Raji (cell line): ENCODE data around the gene TXNRD1.

ENCODE experiments used
- POLR2A ChIP-seq: IDR thresholded peaks from 2 replicates; pipeline ENCODE4 v1.6.1; 2011; ENCODE audit warnings: low read depth, low read length, control low read depth; ENCODE audit not compliant: insufficient read depth

TXNRD1 gene

DNA sequence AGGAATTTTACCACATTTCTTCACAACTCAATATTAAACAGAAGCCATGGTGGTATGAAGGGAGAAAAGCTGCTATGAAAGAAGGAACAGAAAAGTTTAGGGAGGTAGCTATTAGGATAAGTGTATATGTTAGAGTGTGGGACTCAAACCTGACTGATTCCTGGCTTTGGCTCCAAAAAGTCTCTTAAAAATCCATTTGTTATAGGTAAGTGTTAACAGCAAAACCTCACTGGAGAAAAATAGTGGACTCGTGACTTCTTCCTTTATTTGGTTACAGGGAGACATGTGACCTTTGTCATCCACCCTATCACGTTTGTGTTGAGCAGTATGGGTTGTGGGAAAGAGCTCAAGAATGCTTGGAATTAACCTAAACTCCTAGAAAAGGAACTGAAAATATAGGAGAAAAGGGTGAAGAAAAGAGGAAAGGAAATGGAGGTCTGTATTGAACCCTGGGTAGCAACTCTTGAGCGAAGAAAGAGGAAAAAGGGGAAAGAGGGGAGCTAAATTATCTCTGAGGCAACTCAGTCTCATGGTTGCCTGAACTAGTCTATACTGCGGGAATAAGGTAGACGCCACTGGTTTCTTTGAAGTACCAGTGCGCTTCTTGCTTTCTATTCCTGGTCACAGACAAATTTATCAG lies 84.4 kb downstream of the TXNRD1 start:
- TF ChIP-seq POLR2A, result no peak

DNA sequence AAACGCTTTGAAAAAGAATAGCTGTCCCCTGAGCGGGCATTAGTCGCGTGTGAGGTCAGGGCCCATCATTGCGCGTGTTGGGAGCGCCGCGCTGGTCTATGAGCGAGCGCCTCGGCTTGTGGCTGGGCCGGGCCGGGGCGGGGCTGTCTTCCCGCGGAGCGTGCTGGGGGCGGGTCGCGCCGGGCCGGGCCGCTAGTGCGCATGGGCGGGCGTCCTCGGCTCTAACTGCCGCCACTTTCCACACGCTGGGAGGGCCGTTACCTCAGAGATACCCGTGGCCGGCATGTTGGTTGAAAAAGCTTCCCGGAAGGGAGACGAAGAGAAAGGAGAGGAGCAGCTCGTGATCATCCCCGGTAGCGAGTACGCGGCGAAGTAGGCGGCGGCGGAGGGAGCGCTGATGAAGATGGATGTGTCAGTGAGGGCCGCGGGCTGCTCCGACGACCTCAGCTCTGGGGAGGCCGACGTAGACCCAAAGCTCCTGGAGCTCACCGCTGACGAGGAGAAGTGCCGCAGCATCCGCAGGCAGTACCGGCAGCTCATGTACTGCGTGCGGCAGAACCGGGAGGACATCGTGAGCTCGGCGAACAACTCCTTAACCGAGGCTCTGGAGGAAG lies 88.1 kb downstream of the TXNRD1 start, which contains the start of gene EID3:
Gene EID3 (plus strand): TSS at position 202 of the 614 bp plus-strand sequence. CDS start 196 bp downstream, at position 398.
- no peak for TF ChIP-seq POLR2A

DNA sequence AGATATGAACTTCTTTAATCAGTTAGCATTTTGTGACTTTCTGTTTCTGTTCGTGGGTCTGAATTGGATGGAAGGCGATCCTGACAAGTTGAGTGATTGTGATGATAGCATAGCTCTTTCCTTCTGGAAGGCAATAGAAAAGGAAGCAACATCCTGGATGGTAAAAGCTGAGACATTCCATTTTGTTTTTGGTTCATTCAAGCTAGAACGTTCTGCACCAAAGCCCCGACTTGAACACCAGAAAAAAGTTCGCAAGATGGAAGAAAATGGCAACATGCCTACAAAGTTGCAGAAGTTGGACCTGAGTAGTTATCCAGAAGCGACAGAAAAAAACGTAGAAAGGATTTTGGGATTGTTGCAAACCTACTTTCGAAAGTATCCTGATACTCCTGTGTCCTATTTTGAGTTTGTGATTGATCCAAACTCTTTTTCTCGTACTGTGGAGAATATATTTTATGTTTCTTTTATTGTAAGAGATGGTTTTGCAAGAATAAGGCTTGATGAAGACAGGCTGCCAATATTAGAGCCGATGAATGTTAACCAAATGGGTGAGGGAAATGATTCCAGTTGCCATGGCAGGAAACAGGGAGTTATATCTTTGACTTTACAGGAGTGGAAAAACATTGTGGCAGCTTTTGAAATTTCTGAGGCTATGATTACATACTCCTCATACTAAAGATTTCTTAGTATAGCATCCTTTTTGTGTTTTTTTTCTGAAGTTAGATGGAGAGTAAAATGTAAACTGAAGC lies 88.9 kb downstream of the TXNRD1 start:
- TF ChIP-seq POLR2A, result no peak

DNA sequence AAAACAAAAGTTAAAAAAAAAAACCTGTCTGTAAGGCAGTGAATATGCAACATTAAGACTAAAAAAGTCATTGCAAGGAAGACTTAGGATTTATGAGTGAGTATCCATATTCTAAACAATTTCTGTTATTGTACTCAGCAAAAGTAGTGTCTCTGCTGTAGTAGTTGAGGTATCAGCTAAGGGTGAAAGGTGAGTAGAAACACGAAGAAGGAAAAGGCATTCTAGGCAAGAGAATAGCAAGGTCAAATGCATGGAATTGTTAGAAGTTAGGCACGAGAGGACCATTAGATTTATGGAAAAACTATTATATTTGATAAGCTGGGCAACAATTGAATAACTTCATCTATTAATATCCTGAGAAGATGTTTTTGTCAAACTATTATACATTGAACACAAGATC lies 89.8 kb downstream of the TXNRD1 start:
- no peak for TF ChIP-seq POLR2A

DNA sequence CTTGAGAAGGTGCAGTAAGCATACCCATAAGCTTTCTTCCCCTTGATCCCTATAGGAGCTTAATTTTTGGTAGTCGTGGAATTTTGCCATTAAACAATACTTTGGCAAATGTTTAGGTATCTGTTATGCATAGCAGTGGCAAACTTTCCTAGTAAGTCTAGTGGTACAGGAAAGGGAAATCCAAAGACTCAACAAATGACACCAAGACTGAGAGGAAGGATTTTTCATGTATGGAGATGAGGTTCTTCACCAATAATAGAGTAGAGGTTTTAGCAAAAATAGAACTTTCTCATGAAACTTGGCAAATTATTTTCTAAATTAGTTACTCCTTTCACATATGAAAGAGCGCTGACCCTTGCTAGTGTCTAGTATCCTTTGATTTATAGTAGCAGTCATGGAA lies 90.8 kb downstream of the TXNRD1 start:
- TF ChIP-seq POLR2A, result no peak

DNA sequence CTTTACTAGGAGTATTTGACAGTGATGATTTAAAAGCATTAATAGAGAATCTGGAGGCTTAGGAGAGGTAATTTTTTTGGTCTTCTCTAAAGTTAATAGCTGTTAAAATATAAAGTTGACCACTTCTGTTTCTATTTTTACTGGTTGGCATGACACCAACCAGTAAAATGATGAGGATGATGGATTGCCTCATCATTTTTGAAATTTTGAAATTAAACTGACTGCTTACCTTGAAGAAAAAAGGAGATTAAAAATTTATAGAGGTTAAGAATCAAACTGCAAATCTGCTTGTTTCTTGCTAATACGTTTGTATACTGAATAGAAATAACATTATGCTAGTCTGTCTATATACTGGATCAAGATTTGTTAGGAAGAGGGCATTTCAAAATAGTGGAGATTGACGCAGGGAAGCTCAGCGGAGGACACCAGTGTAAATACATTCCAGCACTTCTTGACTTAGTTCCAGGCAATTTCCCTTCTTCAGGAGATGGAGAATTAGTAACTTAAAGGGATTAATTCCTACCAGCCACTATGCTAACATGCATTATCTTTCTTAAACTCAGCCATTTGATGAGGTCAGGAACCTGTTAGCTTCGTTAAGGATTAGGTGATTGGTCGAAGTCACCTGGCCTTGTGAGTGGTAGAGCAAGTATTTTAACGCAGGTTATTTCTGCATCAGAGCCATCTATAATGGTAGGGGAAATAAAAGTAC lies 91.5 kb downstream of the TXNRD1 start:
- no peak for TF ChIP-seq POLR2A

DNA sequence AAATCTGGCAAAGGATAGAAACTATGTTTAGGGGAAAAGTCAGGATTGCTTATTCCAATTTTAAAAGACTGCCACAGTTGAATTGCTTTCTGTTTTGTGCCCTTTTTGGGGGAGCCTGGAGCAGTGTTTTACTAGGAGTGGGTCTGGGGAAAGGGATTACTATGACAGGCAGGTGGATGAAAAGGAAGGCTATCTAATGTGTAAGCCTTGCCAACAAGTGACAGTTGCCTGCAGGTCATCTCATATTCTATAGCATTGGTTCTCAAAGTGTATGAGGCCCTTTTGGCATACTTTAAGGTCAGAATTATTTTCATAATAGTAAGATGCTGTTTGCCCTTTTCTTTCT lies 92.0 kb downstream of the TXNRD1 start:
- no peak for TF ChIP-seq POLR2A

DNA sequence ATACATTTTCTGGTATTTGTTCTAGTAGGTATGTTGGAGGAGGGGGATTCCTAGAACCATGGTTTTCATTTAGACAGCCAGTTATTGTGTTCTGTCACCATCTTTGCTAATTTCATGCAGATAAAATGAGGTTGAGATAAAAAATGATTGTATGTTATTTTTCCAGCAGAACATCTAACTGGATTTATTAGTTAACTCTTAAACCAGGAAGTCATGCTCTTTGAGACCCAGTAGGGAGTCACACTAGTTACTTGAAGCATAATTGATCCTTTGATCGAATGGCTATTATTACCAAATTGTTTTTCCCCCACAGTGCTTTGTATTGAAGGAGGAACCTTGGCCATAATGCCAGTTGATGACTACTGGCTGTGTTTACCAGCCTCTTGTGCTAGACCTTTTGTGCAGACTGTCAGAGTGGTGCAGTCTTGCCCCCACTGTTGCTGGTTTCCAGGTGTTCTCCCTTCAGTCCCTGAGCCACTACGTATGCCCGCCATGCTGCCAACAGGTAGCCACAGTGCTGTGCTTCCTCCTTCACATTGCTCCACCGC lies 93.9 kb downstream of the TXNRD1 start:
- TF ChIP-seq POLR2A, result no peak

DNA sequence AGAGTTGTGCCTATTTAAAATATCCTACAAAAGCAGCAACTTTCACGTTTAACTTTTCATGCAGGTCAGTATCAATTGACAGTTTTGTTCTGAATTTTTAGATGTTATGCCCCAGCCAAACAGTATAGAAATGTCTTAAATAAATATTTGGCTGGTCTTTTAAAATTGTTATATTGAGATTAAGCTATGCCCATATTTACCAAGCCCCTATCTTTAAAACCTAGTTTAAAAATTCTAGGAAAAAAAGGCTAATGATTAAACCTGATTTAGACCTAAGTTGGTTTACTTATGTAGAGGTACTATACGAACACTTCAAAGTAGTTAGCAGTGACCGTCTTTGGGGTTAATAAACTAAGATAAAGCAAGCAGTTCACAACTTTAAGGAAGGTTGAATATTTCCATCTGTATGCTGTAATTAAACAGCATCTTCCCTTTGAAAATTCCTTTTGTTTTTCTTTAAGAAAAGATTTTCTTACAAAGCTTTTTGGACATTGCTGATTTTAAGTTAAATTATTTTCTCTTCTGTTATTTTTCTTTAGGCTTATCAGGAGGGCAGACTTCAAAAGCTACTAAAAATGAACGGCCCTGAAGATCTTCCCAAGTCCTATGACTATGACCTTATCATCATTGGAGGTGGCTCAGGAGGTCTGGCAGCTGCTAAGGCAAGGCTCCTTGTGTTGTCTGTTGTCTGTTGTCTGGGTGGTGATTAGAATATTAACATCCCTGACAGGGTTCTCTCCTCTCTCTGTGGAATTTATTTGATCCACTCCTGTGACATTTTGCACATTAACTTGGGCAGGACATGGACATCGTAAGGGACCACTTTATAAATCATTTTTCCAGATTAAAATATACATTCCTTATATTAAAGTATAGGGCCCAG lies 95.4 kb downstream of the TXNRD1 start:
- TF ChIP-seq POLR2A, result no peak

DNA sequence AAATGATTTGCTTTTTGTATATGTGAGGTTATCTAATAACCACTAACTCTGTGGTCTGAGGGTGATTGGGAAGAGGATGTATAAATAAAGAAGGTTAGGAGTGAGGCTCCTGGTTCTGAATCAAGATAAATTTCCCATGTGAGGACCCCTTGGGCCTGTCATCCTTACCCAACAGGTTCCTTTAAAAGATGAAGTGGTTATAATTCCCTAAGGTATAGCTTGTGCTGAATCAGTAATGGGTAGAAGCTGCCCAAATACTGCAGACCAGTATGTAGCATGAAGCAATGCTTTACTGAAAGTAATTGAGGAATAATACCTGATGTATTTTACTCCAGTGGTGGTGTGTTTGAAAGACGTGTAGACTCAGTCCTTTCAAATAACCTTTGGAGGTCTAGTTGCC lies 96.6 kb downstream of the TXNRD1 start:
- TF ChIP-seq POLR2A, result no peak

DNA sequence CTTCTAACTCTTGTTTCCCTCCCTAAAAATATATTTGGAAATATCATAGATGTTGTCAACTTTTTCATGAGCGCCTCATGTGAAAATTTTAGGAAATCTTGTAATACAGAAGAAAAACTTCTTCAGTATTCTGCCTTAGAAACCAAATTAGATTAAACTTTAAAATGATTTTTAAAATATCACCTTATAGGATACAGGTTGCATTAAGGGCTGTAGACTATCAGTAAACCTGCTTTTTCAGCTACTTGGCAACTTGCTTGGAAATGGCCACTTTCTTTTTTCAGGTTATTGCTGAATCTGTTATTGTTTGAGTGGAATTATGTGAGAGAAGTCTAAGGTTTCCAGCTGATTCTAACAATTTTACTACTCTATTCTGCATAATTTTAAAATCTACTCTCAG lies 97.1 kb downstream of the TXNRD1 start:
- TF ChIP-seq POLR2A, result no peak

DNA sequence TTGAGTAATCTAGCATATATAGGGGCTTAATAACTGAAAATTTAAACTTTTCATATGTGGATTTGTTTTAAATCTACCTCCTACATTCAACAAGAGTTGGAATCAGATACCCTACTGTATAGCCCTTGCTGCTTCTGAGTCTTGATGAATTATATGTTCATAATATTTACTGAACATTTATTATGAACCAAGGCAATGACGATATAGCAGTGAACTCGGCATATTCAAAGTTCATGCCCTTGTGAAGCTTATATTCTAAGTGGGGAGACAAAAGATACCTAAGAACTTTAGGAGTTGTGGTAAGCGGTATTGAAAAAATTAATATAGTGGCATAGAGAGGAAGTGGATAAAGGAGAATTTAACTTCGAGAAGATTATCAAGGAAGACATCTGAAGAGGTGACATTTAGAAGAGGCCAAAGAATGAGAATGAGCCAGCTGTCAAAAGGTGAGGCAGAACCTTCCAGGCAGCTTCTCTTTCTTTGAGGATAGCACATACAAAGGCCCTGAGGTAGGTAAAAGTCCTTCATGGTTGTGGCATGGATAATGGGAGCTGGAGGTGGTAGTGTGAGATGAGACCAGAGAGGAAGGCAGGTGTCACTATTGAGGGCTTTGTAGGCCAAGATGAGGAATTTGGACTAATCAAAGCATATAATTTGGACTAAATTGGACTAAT lies 98.1 kb downstream of the TXNRD1 start:
- TF ChIP-seq POLR2A, result no peak

DNA sequence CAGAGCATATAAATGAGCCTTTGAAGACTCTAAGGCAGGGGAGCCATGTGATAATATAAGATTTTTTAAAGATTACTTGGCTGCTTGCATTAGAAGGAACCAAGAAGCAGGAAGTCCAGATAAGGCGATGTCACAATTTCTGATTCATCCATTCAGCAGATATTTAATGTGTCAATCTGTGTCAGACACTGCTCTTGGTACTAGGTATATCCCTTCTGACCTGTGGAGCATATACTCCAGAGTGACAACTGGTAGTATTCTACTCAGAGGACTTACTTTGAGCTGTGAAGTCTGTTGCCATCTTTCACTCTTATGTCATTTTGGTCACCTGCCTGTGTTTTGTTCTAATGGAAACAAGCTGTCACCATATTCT lies 98.6 kb downstream of the TXNRD1 start:
- no peak for TF ChIP-seq POLR2A
